ENCODE data around the gene JMJD8.
A peak's percentile ranks its signal among the peaks of the same experiment; 100 is the strongest.

Gene JMJD8

DNA sequence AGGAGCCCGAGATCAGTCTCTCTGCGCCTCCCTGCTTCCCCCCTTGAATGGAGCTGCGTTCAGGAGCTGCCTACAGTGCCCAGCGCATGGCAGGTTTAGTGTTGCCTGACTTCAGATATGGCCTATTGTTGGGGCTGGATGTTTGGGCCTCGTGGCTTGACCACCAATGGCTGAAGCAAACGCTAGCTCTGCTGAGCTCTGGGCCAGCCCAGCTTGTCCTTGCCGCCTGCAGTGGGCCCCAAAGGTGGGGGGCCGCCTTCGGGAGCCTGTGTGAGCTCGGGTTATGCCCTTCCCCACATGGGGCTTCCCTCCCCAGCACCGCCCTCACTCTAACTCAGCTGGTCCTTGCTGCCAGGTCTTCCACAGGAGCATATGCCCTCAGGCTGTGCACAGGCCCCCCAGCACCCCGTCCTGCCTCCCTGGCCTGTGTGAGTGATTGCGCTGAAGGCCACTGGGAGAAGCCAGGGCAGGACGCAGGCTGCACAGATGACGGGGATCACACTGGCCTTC, 46.0 kb downstream of the JMJD8 start:
- DNase-seq (ENCODE audit: low spot score), result no peak

DNA sequence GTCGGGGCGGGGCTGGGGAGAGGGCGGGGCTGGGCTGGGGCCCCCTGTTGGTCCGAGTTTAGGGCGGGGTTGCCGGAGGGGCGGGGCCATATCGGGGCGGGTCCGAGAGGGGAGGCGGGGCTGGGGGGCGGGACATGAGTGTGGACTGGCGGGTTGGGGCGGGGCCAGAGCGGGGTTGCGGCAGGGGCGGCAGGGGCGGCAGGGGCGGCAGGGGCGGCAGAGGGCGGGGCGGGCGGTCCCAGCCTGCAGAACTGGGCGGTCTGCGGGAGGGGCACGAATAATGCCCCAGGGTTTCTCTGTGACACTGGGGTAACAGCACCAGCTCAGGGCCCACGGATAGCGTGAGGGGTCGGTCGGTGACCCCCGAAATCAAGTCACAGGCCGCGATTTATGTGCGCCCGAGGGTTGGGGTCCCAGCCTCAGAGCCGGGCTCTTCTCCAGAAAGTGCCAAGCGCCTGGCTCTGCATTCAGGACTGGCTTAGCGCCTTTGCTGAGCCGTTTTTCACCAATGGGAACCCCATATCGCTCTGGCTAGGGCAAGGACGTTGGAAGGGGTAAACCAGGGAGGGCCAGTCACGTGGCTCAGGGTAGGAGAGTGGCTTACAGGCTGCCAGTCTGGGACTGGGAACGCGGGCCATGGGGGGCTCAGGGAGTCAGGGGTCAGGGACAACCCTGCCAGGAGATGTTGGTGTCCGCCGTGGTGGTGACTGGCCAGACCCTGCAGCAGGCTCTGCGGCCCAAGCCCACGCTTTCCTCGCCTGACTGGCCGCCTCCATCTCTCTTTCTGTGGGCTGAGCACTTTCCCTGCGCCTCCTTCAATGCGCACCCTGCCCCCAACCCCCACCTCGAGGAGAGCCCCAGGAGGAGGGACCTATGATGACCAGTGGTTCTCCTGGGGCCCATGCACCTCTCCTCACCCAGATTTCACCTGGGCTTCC, 46.8 kb downstream of the JMJD8 start:
- DNase-seq (ENCODE audit: low spot score), result peak; percentile 99

DNA sequence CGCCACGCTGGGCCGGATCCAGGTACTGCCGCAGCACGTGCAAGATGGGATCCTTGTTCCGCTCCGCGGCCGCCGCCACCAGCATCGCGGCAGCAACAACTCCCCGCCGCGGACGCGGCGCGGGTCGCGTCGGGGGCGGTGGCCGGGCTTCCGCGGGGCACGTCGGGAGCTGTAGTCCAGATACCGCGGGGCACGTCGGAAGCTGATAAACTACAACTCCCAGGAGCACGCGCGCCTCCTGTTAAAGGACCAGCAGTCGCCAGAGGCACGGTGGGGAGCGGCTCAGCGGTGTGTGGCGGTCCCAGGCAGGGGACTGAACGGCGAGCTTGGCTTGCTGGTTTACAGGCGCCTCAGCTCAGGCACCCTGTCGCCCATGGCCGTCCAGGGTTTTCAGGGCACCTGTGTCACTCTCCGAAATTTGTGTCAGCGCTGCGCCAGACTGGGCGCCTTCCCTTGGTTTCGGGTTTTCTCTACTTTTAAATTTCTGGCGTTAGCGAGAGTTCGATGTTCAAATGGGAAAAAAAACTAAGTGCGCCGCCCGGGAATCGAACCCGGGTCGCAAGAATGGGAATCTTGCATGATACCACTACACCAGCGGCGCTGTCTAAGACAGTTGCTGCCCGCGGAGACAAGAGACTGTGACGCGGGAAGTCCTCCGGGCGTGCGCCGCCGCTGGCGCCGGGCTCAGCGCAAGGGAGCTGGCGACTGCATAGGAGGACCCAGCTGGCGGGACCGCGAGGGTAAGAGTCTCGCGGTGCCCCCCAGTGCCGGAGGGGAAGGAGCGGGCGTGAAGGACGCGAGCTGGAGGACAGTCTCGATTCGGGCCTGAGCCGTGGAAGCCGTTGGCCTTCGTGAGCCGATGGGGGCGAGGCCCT, 47.7 kb downstream of the JMJD8 start, which contains the start of gene METTL26:
Gene METTL26 (minus strand): TSS at position 100 of the 875 bp plus-strand sequence. CDS start 15 bp downstream, at position 85.
- DNase-seq (ENCODE audit: low spot score), result peak; percentile 97

DNA sequence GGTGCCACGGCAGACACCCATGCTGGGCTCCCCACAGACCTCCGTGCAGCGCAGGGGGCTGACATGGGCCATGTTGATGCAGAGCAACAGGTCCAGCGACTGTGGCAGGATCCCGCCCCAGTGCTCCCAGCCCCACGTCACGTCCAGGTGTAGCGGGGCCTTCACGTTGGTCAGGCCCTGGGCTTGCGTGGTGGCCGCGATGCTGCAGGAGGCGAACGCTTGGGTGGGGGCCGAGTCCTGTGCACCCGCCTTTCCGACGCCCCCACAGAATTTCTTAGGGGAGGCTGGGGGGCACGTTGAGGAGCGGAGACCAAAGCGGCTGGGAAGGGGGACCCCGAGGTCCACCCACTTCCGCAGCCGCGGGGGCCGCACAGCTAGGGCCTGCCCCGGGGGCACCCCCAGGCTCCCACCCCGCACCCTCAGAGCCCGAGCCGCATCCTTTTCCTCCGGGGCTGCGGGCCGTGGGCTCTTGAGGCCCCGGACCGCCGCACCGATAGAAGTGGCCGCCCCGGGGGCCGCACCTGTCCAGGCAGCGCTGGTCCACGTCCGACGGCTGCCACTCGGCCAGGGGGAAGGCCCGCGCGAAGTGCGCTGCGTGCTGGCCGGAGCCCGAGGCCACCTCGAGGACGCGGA, 48.4 kb downstream of the JMJD8 start:
- no peak for DNase-seq (ENCODE audit: low spot score)

DNA sequence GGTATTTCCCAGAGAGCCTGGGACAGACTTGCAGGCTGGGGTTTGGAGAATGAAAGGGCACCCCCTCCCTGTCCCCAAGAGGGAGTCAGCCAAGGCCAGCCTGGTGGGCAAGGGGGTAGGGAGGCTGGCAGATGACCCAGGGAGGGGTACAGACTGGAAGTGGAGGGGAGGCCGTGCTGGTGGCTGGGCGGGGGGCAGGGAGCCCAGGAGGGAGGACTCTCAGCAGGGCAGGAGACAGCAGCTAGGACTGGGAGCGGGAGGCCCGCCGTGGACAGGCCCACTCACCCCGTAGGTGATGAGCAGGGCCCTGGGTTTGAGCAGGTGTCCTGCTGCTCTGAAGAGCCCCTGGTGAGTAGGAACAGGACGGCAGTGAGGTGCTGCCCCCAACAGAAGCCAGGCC, 49.1 kb downstream of the JMJD8 start:
- DNase-seq (ENCODE audit: low spot score), result no peak

DNA sequence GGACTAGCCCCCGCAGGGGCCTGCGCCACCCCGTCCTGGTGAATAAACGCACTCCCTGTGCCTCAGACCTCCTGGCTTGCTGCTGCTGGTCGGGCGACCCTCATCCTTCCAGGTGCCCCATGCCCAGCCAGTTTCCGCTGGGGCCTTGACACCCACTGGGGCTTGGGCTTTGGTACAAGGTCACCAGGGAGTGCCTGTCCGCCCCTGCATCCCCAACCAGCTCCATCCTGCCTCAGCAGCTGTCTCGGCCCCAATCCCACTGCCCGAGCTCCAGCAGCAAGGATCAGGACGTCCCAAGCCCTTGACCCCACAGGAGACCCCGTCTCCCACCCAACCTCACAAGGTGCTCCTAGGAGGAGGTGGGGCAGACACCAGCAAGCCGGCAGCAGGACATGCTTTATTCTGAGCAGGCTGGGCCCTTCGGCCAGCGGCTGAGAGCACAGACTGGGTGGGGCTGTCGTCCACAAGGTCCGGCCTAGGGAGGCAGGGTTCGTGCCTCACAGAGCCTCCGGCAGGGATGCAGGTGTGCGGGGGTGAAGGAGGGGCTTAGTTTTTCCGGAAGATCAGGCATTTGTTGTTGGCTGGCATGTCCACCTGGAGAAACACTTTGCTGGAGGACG, 50.0 kb downstream of the JMJD8 start:
- no peak for DNase-seq (ENCODE audit: low spot score)

DNA sequence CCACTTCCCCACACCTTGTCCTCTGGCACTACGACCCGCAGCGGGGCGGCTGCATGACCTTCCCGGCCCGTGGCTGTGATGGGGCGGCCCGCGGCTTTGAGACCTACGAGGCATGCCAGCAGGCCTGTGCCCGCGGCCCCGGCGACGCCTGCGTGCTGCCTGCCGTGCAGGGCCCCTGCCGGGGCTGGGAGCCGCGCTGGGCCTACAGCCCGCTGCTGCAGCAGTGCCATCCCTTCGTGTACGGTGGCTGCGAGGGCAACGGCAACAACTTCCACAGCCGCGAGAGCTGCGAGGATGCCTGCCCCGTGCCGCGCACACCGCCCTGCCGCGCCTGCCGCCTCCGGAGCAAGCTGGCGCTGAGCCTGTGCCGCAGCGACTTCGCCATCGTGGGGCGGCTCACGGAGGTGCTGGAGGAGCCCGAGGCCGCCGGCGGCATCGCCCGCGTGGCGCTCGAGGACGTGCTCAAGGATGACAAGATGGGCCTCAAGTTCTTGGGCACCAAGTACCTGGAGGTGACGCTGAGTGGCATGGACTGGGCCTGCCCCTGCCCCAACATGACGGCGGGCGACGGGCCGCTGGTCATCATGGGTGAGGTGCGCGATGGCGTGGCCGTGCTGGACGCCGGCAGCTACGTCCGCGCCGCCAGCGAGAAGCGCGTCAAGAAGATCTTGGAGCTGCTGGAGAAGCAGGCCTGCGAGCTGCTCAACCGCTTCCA, 50.6 kb downstream of the JMJD8 start:
- DNase-seq (ENCODE audit: low spot score), result no peak

DNA sequence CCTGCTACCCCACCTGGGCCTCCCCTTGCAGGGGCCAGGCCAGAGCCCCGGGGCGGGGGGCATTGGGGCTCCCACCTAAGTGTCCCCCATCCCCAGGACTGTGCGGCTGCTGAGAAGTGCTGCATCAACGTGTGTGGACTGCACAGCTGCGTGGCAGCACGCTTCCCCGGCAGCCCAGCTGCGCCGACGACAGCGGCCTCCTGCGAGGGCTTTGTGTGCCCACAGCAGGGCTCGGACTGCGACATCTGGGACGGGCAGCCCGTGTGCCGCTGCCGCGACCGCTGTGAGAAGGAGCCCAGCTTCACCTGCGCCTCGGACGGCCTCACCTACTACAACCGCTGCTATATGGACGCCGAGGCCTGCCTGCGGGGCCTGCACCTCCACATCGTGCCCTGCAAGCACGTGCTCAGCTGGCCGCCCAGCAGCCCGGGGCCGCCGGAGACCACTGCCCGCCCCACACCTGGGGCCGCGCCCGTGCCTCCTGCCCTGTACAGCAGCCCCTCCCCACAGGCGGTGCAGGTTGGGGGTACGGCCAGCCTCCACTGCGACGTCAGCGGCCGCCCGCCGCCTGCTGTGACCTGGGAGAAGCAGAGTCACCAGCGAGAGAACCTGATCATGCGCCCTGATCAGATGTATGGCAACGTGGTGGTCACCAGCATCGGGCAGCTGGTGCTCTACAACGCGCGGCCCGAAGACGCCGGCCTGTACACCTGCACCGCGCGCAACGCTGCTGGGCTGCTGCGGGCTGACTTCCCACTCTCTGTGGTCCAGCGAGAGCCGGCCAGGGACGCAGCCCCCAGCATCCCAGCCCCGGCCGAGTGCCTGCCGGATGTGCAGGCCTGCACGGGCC, 51.4 kb downstream of the JMJD8 start:
- no peak for DNase-seq (ENCODE audit: low spot score)

DNA sequence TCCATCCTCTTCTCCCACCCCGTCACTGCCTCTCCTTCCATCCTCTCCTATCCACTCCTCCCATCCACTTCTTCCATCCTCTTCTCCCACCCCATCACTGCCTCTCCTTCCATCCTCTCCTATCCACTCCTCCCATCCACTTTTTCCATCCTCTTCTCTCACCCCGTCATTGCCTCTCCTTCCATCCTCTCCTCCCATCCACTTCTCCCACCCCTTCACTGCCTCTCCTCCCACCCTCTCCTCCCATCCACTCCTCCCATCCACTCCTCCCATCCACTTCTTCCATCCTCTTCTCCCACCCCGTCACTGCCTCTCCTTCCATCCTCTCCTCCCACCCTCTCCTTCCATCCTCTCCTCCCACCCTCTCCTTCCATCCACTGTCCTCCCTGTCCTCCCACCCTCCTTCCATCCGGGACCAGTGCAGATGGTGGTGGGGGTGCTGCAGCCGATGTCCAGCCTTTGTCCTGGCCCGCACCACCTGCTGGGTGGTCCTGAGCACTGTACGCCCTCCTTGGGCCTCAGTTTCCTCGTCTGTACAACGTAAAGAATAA, 52.3 kb downstream of the JMJD8 start:
- DNase-seq (ENCODE audit: low spot score), result no peak

All from hepatic stellate cell (primary cell).